ENCODE results near the gene ZNF839.

Gene ZNF839

DNA sequence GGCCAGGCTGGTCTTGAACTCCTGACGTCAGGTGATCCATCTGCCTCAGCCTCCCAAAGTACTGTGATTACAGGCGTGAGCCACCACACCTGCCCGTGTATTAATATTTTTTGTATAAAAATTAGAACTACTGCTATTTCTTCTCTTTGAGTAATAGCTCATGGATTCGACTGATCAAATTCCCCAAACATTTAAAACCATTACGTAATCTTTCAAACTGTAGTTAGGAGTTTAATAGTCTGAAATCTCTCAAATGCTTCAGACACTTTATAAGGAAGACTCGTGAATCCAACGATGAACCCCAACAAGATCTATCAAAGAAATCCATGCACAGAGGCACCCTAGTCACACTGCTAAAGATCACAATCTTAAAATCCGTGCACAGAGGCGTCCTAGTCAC is 59.3 kb downstream of the ZNF839 start:
- DNase-seq (ENCODE audit: low read depth in 2 of 2) = no peak

- DNase-seq (ENCODE audit: low read depth in 2 of 2) = no peak
Observed at GRCh38 chr14:102387086-102387485, 67.5 kb downstream of the ZNF839 start.

- DNase-seq (ENCODE audit: low read depth in 2 of 2) = no peak
Observed at GRCh38 chr14:102389246-102389645, 69.7 kb downstream of the ZNF839 start.

DNA sequence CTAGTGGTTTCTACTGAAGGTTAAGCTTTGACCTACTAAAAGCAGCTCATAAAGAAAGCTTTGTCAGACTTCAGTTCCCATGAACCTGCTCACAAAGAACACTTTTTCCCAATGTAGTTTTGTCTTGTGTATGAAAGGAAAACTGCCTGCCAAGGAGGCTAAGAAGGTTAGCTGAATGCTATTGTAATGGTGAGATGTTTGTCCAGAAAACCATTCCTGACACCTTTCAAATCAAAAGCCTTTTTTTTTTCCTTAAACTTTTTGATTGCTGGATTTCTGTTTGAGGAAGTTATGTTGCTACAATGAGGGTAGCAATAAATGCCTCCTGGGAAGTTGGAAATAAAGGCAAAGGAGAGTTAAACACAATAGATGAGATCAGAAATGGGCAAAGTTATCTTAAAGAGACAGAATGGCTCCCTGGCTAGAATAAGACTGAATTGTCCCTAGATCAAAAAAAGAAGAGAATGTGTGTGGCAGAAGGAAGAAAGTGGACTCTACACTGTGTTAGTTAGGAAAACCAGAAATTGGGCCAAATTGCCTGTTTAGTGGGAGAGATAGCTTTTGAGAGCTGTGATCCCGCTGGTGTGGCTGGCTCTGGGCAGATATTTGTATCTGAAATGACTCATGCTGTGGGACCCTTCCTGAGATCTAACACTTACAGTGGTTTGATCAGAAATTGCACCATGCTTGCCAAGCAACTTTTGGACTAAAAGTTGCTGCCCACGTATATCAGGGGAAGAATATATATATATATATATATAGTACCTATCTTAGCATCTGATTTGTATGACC is 70.7 kb downstream of the ZNF839 start:
- DNase-seq (ENCODE audit: low read depth in 2 of 2) = no peak
